HK-2 (cell line): ENCODE results near the gene IAPP.
"Not testable (repeated sequence)": the region's sequence is repeated elsewhere in the genome, so short reads cannot be mapped to it uniquely, and the experiment has no call there.

Experiments
- DNase-seq: peaks from one replicate; pipeline ENCODE4 v3.0.0-alpha.2; 2018; ENCODE audit not compliant: unreplicated experiment

Gene IAPP

GRCh38 chr12:21372602-21373001 is at the start of gene IAPP:
Gene IAPP, plus strand, starts transcription at chr12:21372902. Its CDS starts 450 bp downstream, at chr12:21373352.
- no peak for DNase-seq

GRCh38 chr12:21323736-21324135 is 49.0 kb upstream of the IAPP start:
- DNase-seq: no peak

- DNase-seq: no peak
Observed at GRCh38 chr12:21324551-21324950, 48.2 kb upstream of the IAPP start.

- no peak for DNase-seq
Observed at GRCh38 chr12:21328578-21328977, 44.1 kb upstream of the IAPP start.

- DNase-seq: no peak
Observed at GRCh38 chr12:21330682-21331253, 41.9 kb upstream of the IAPP start.

GRCh38 chr12:21334771-21335325 is 37.9 kb upstream of the IAPP start, which contains the start of gene SLCO1A2:
Gene SLCO1A2, minus strand, starts transcription at chr12:21334917. Its CDS starts 270 bp downstream, at chr12:21334647.
- no peak for DNase-seq

GRCh38 chr12:21336656-21337055 is 36.0 kb upstream of the IAPP start:
- DNase-seq: no peak

GRCh38 chr12:21337453-21337852 is 35.2 kb upstream of the IAPP start:
- no peak for DNase-seq

GRCh38 chr12:21337959-21338744 is 34.5 kb upstream of the IAPP start:
- no peak for DNase-seq

- no peak for DNase-seq
Observed at GRCh38 chr12:21339921-21340320, 32.8 kb upstream of the IAPP start.

GRCh38 chr12:21340403-21340802 is 32.3 kb upstream of the IAPP start:
- no peak for DNase-seq

- DNase-seq: no peak
Observed at GRCh38 chr12:21341769-21342168, 30.9 kb upstream of the IAPP start.

GRCh38 chr12:21343636-21344035 is 29.1 kb upstream of the IAPP start:
- DNase-seq: no peak

- no peak for DNase-seq
Observed at GRCh38 chr12:21346542-21347205, 26.0 kb upstream of the IAPP start.

GRCh38 chr12:21350975-21351374 is 21.7 kb upstream of the IAPP start:
- no peak for DNase-seq

GRCh38 chr12:21353487-21353886 is 19.2 kb upstream of the IAPP start:
- DNase-seq: no peak

GRCh38 chr12:21353948-21354347 is 18.8 kb upstream of the IAPP start:
- no peak for DNase-seq

- no peak for DNase-seq
Observed at GRCh38 chr12:21354641-21355040, 18.1 kb upstream of the IAPP start.

- not testable (repeated sequence) for DNase-seq
Observed at GRCh38 chr12:21360632-21361031, 12.1 kb upstream of the IAPP start.

- no peak for DNase-seq
Observed at GRCh38 chr12:21369141-21369980, 3.3 kb upstream of the IAPP start.

- DNase-seq: no peak
Observed at GRCh38 chr12:21370845-21371449, 1.8 kb upstream of the IAPP start.
